SK-N-MC (cell line): ENCODE measurements around the gene RAD21L1.

Source experiments
- EZH2 ChIP-seq: fragments of 200-600 bp; sonication (generic); IDR thresholded peaks from one replicate; pipeline ENCODE4 v1.6.1; 2017; ENCODE audit warnings: antibody characterized with exemption
- POLR2AphosphoS5 ChIP-seq: IDR thresholded peaks from 2 replicates; pipeline ENCODE4 v1.6.1; 2012; ENCODE audit warnings: mild to moderate bottlenecking, low read depth, low read length, borderline replicate concordance

- TF ChIP-seq POLR2AphosphoS5 (no peak), EZH2 (no peak)
These were observed 69.6 kb downstream of the RAD21L1 start for GRCh38 chr20:1295276-1295930.
